Loucy (cell line): ENCODE measurements around the gene SPECC1.

Experiments
- H2AFZ ChIP-seq: fragments of 200-600 bp; sonication (generic); 2 replicates; pipeline ENCODE4 v1.6.0; 2016; ENCODE audit warnings: antibody characterized with exemption, mild to moderate bottlenecking, low read length, moderate library complexity
- H3F3A ChIP-seq: fragments of 200-600 bp; 2 replicates; pipeline ENCODE4 v1.6.0; 2016; ENCODE audit warnings: antibody characterized with exemption, low read depth, mild to moderate bottlenecking
- H3K27me3 ChIP-seq: fragments of 200-600 bp; sonication (generic); 2 replicates; pipeline ENCODE4 v1.6.1; 2014; ENCODE audit warnings: low read length, mild to moderate bottlenecking; ENCODE audit not compliant: insufficient read depth, poor library complexity, severe bottlenecking
- H3K36me3 ChIP-seq: fragments of 200-600 bp; sonication (generic); 2 replicates; pipeline ENCODE4 v1.6.1; 2016; ENCODE audit warnings: low read length; ENCODE audit not compliant: insufficient read depth
- H3K4me1 ChIP-seq: fragments of 200-600 bp; sonication (generic); 2 replicates; pipeline ENCODE4 v1.5.1; 2014; ENCODE audit warnings: low read length, mild to moderate bottlenecking; ENCODE audit not compliant: insufficient read depth, poor library complexity, severe bottlenecking
- H3K4me2 ChIP-seq: fragments of 200-600 bp; sonication (generic); 2 replicates; pipeline ENCODE4 v1.6.0; 2014; ENCODE audit warnings: antibody characterized with exemption, low read length, low read depth, mild to moderate bottlenecking; ENCODE audit not compliant: poor library complexity, severe bottlenecking
- H3K4me3 ChIP-seq: fragments of 200-600 bp; sonication (generic); 2 replicates; pipeline ENCODE4 v1.5.1; 2014; ENCODE audit warnings: low read length, mild to moderate bottlenecking, mixed read lengths; ENCODE audit not compliant: poor library complexity, severe bottlenecking
- H3K79me2 ChIP-seq: fragments of 200-600 bp; sonication (generic); 2 replicates; pipeline ENCODE4 v1.6.1; 2014; ENCODE audit warnings: low read length; ENCODE audit not compliant: insufficient read depth
- H3K9ac ChIP-seq: fragments of 200-600 bp; sonication (generic); 2 replicates; pipeline ENCODE4 v1.6.0; 2014; ENCODE audit warnings: mild to moderate bottlenecking, low read depth, low read length, moderate library complexity; ENCODE audit not compliant: poor library complexity, severe bottlenecking
- H3K9me2 ChIP-seq: fragments of 200-600 bp; sonication (generic); replicated peaks from 2 replicates; pipeline ENCODE4 v1.6.1; 2016; ENCODE audit warnings: low read depth, low read length, mixed read lengths
- H3K9me3 ChIP-seq: fragments of 200-600 bp; sonication (generic); 2 replicates; pipeline ENCODE4 v1.6.1; 2014; ENCODE audit warnings: mild to moderate bottlenecking, antibody characterized with exemption, low read length, low read depth; ENCODE audit not compliant: insufficient read depth
- H4K20me1 ChIP-seq: fragments of 200-600 bp; sonication (generic); 2 replicates; pipeline ENCODE4 v1.6.0; 2014; ENCODE audit warnings: antibody characterized with exemption, low read length, mild to moderate bottlenecking; ENCODE audit not compliant: insufficient read depth, poor library complexity, severe bottlenecking
- CTCF ChIP-seq: fragments of 200-600 bp; sonication (generic); conservative IDR thresholded peaks from 2 replicates; pipeline ENCODE4 v1.5.1; 2014; ENCODE audit warnings: mild to moderate bottlenecking, antibody characterized with exemption, low read length
- EZH2phosphoT487 ChIP-seq: fragments of 200-600 bp; IDR thresholded peaks from 2 replicates; pipeline ENCODE4 v1.6.1; 2018; ENCODE audit warnings: antibody characterized with exemption, mild to moderate bottlenecking, moderate library complexity, borderline replicate concordance

The SPECC1 gene

GRCh38 chr17:20228410-20228809 is 219.3 kb downstream of the SPECC1 start:
- Histone ChIP-seq H2AFZ (no peak overlapping the region), H3K9ac (no peak overlapping the region), H3K4me3 (no peak overlapping the region), H3K4me2 (no peak overlapping the region), H3K36me3 (peaks cover 32% of the 10 kb centered on the region; the same call in 1 of the 2 replicates), H3F3A (no peaks in the 10 kb centered on the region), H3K79me2 (no peaks in the 10 kb centered on the region), H3K27me3 (no peaks in the 10 kb centered on the region), H3K4me1 (no peaks in the 10 kb centered on the region), H3K9me2 (no peaks in the 10 kb centered on the region), H3K9me3 (no peaks in the 10 kb centered on the region), H4K20me1 (no peaks in the 10 kb centered on the region)
- TF ChIP-seq CTCF (no peak), EZH2phosphoT487 (no peak)

- Histone ChIP-seq H4K20me1 (no peaks in the 10 kb centered on the region), H3K4me2 (no peak overlapping the region), H3F3A (no peaks in the 10 kb centered on the region), H3K4me3 (no peak overlapping the region), H3K9me3 (no peaks in the 10 kb centered on the region), H2AFZ (no peak overlapping the region), H3K9me2 (no peaks in the 10 kb centered on the region), H3K4me1 (no peaks in the 10 kb centered on the region), H3K27me3 (no peaks in the 10 kb centered on the region), H3K36me3 (peaks cover 32% of the 10 kb centered on the region; the same call in 1 of the 2 replicates), H3K9ac (no peak overlapping the region), H3K79me2 (no peaks in the 10 kb centered on the region)
- TF ChIP-seq CTCF = no peak
- TF ChIP-seq EZH2phosphoT487 = no peak
Measured at GRCh38 chr17:20228860-20229259, 219.7 kb downstream of the SPECC1 start.

GRCh38 chr17:20230924-20231323 is 221.8 kb downstream of the SPECC1 start:
- H3K27me3 ChIP-seq = no peaks in the 10 kb centered on the region
- no peaks in the 10 kb centered on the region for H3K9me3 ChIP-seq
- no peak overlapping the region for H3K9ac ChIP-seq
- no peaks in the 10 kb centered on the region for H3K9me2 ChIP-seq
- peaks cover 41% of the 10 kb centered on the region; the same call in 1 of the 2 replicates for H3K36me3 ChIP-seq
- peaks cover 7% of the 10 kb centered on the region for H3K4me1 ChIP-seq
- no peak overlapping the region for H2AFZ ChIP-seq
- no peaks in the 10 kb centered on the region for H3K79me2 ChIP-seq
- no peak overlapping the region for H3K4me2 ChIP-seq
- no peak for TF ChIP-seq EZH2phosphoT487
- no peak for TF ChIP-seq CTCF
- no peak overlapping the region for H3K4me3 ChIP-seq
- H4K20me1 ChIP-seq = no peaks in the 10 kb centered on the region
- no peaks in the 10 kb centered on the region for H3F3A ChIP-seq
